RPMI8226 (cell line): ENCODE data around the gene MPST.

ENCODE experiments used
- DNase-seq: peaks from one replicate; pipeline ENCODE4 v3.0.0-alpha.2; 2015

The MPST gene

DNA sequence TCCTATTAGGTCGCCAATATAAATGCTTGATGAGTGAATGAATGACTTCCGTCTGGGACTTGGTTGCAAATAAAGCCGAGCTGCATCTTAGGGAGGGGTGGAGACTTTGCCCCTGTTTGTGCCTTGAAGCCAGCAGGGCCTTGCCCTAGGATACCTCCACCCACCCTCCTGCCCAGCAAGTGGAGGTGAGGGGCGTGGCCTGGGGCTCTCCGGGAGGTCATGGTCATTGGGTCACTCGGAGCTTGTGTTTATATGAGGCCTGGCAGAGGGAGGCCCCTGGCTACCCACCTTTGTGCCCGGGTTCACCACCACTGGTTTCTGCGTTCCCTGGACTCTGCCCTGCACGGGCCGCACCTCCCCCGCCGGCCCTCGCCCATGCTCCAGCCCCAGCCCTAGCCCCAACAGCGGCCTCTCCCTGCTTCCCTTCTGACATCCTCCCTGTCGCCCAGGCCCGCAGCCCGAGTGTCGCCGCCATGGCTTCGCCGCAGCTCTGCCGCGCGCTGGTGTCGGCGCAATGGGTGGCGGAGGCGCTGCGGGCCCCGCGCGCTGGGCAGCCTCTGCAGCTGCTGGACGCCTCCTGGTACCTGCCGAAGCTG is 4.3 kb downstream of the MPST start:
- no peak for DNase-seq

GRCh38 chr22:37024339-37025157 is 5.0 kb downstream of the MPST start:
- no peak for DNase-seq

DNA sequence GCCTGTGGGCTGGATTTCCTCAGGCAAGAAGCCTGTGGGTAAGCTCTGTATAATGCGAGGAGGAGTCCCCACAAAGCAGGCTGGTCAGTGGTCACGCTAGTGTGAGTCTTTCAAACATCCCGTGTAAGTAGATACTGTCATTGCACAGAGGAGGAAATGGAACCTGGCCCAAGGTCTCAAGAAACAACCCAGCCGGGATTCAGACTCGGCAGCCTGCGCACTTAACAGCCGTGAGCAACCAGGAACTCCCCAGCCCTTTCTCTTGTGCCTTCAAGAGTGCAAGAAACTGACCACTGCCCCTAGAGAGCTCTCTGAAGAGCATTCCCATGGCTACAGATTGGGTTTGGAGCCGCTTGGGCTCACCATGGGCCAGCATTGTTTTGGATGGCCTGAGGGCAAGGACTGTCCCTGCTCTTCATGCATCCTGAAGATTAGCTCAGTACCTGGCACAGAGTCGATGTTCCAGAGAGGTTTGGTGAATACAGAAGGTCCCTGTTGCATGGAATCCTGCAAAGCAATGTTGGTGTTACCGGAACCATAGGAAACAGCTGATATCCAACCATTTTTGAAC is 6.0 kb downstream of the MPST start:
- no peak for DNase-seq

GRCh38 chr22:37026325-37026724 is 6.8 kb downstream of the MPST start:
- DNase-seq: no peak

GRCh38 chr22:37027556-37027955 is 8.0 kb downstream of the MPST start:
- DNase-seq: no peak

- no peak for DNase-seq
These were observed 9.4 kb downstream of the MPST start for GRCh38 chr22:37028692-37029674.

DNA sequence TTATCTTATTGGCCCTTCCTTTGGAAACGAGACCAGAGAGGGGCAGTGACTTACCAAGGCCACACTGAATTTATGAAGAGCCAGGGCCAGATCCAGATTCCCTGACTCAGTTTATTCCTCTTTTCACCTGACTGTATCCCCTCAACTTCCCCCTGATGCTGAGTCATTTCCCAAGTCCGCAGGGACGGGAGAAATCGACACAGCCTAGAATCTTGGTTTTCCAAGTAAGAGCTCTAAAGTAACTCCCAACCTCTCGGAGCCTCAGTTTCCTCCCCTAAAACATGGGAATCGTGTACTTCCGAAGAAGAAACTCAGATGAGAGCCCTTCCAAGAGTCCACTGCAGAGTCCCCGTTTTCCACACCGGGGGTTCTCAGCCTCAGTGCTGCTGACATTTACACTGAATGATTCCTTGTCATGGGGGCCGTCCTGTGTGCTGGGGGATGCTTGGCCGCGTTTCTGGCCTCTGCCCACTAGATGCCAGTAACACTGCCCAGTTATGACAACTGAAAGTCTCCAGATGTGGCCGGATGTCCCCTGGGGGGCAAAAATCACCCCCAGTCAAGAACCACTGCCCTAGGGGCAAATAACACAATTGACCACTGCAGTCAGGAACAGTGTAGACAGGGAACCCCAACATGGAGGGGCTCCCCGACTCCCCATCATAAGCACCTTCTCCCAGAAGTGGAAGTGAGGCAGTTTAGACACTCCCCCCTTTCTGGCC is 11.2 kb downstream of the MPST start:
- DNase-seq: no peak

DNA sequence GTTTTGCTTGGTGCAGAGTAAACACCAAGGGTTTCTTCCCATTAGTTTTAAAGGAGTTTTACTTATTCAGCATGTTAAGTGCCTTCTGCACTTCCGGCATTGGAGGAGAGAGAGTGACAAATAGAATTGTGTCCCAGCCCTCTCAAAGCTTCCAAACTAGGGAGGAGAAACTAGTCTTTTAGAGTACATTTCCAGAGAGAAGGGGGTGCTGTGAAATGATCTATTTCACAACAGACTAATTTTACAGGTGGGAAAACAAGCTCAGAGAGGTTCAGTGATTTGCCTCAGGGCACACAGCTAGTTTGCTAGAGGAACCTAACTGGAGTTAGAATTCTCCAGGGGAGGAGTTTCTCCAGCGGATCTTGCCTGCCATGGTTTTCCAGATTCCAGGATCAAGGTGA is 12.6 kb downstream of the MPST start:
- no peak for DNase-seq

DNA sequence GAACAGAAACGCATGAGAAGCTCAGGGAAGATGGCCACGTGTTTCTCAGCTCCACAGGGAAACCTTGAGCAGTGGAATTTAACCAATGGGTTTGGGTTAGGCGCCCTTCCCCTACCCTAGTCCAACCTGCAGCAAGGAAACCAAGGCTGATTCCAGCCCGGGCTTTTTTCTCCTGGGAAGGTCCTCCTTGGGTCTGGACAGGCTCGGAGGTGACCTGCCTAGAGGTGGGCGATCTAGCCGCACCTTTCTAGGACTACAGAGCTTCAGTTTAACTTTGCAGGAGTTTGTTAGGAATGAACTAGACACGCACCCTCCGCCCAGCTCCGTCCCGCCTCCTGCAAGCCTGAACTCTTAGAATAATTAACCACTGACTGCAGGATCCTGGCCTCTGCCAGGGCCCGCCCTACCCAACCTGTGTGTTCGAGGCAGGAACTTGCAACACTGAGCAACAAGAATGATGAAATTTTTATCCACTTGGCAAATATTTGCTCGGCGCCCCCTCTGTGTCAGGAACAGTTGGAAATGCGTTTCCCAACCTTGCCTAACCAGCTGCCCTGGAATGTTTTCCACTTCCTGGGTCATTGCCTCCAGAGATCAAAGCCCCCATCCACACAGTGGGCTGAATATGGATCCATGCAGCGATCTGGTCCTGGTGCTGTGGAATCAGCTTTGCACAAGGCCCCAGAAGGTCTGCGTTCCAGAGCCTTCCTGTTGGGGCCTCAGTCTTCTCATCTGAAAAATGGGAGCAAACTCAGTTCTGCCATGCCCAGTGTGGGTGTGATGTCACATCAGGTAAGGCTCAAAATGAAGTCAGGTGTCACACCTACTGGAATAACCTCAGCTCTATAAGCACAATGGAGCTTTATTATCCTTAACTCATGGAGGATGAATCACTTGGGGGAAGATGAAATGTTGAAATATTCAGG is 13.3 kb downstream of the MPST start:
- DNase-seq: no peak

DNA sequence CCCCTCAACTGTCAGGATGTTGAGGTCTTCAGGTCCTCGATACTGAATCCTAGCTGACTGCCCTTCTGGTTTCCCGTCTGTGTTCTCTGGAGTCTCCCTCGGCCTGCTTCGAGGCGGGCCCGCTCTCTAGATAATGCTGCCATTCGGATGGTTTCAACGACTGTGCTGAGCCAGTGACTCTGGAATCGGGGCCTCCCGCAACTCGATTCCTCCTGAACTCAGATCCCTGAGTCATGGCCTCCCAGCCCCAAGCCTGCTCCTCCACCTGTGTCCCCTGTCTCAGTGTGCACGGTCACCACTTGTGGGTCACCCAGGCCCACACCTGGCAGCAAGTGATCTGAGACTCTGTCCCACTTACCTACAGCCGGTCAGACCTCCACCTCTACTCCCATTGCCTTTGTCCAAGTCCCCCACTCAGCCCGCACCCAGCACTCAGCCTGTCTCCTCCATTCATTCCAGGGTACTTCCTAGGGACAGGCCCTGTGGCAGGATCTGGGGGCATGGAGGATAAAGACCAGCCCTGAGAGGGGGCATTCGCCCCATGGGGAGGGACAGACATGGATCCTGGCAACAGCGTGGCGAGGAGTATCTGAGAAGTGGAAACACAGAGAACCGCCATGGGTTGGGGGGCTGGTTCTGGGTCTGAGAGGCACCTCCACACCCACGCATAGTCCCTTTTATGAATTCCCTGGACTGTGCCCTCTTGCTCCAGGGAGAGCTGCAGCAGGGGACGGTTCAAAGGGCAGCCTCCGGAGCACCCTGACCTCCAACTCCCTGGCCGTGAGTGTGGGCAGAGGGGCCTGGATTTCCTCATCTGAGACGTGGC is 14.3 kb downstream of the MPST start:
- no peak for DNase-seq

GRCh38 chr22:37036655-37037377 is 17.3 kb downstream of the MPST start:
- DNase-seq: no peak

DNA sequence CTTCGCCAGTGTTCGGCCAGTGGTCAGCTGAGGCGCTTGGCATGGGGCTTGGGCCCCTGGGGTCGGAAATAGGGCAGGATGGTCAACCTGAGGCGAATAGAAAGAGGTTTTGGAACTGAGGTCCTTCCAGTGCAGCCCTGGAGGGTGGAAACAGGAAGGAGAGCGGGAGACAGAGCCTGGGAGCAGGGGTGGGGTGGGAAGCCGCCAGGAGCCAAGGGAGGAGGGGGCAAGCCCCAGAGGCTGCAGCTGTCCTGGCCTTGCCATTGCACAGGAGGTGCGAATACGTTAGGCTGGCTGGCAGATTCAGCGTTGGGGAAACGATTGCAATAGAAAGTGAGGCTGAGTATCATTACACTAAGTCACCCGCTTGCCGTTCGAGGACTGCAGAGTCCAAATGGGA is 18.1 kb downstream of the MPST start:
- DNase-seq: no peak

- no peak for DNase-seq
These were observed 19.9 kb downstream of the MPST start for GRCh38 chr22:37039466-37039865.

- no peak for DNase-seq
These were observed 23.8 kb downstream of the MPST start for GRCh38 chr22:37043209-37043827.

- DNase-seq: peak; percentile 89
These were observed 24.4 kb downstream of the MPST start for GRCh38 chr22:37043828-37044538.

DNA sequence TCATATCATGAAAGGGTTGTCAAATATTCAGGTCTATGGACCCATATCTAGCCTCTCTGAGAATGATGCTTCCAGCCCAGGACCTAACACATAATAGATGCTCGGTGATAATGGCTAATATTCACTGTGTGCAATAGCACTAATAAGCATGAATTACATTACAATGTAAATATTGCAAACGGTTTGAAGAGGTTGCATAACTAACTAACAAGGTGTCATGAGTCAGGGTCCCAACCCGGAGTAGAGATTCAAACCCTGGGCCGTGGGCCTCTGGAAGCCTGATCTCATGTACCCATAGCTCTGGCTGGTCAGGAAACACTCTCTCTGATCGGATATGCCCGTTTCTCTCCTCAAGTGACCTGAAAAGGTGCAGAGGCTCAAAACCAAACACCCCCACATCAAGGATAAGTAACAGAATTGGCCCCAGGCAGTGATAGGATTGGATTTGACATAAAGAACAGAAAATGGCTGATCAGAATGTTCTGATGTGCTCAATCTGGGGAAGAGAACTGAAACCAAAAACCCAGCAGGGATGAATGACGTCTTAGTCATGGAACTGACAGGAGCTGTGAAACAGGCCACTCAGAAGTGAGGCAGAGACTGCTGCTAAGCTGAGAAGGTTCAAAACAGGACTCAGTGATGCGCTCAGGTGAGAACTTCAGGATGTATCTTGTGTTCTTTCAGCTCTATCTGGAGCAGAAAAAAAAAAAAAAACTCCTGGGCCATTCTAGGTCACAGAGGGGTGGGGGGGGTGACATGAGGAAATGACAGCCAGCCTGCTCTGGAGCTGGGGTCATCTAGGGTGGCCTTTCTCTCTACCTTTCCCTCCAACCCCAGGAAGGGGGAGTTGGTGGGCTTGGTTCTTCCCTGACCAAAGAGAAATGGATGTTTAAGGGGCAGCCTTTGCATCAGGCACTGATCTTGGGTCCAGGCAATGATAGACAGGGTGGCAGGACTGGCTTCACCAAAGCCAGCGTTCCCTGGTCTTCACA is 25.4 kb downstream of the MPST start:
- DNase-seq: no peak

DNA sequence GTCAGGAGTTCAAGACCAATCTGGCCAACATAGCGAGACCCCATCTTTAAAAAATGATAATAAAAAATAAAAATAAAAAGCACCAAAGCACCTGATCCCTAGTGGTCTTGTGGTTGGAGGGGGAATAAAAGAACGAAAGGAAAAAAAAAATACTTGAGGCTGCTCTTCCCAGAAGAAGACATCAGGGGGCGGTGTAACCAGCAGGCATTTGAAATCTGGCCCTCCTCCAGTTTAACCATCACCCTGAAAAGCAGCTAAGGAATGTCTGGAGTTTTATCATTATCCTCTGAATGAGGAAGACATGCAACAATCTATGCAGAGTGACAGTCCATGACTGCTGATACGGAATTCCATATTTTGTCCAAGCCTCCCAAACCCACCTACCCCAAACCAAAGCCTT is 26.4 kb downstream of the MPST start:
- DNase-seq: no peak
